GM12873 (cell line): Measurements from ENCODE around the gene RBM46.

Experiments used
- TF ChIP-seq, protein P1 (sequence below): IDR thresholded peaks from 2 replicates; pipeline ENCODE4 v1.5.1; 2012; ENCODE audit warnings: low read depth, mild to moderate bottlenecking, moderate library complexity, low read length, control low read depth; ENCODE audit not compliant: insufficient read depth; ENCODE audit errors: missing control alignments

Gene RBM46

DNA sequence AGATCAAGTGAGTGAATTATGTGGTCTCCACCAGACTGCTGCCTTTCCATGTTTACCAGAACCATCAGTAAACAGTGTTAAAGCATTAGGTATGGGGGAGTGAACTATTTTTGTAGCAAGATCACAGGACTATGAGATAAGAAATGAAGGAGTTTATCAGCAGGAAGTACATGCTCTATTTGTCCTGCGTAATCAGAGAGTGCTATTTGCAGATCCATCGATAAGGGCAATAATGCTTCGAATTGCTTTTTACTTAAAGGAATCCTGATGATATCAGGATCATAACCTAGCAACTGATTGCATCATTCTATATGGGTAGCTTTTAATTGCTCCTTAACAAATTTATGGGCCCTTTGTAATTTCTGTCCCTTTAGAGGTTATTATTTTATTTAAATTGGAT is 57.1 kb downstream of the RBM46 start:
- TF ChIP-seq, protein P1, sequence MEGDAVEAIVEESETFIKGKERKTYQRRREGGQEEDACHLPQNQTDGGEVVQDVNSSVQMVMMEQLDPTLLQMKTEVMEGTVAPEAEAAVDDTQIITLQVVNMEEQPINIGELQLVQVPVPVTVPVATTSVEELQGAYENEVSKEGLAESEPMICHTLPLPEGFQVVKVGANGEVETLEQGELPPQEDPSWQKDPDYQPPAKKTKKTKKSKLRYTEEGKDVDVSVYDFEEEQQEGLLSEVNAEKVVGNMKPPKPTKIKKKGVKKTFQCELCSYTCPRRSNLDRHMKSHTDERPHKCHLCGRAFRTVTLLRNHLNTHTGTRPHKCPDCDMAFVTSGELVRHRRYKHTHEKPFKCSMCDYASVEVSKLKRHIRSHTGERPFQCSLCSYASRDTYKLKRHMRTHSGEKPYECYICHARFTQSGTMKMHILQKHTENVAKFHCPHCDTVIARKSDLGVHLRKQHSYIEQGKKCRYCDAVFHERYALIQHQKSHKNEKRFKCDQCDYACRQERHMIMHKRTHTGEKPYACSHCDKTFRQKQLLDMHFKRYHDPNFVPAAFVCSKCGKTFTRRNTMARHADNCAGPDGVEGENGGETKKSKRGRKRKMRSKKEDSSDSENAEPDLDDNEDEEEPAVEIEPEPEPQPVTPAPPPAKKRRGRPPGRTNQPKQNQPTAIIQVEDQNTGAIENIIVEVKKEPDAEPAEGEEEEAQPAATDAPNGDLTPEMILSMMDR = no peak

DNA sequence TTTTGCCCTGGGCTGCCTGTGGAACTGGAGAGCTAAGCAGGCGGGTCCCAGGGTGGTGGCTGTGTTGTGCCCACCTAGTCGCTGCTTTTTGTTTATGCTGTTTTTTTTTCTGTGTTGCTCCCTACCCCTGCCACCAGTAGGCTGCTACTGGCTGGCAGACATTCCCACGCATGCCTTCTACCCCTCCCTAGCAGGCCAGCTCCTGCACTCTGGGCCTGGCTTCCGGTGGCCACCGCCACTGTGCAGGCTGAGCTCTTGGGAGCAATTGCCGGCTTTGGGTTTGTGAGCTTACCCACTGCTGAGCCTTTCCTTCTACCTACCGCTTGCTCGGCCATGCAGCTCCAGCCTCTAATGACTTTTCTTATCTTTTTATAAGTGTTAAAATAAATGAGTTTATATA is 57.6 kb downstream of the RBM46 start:
- TF ChIP-seq, protein P1 = no peak

DNA sequence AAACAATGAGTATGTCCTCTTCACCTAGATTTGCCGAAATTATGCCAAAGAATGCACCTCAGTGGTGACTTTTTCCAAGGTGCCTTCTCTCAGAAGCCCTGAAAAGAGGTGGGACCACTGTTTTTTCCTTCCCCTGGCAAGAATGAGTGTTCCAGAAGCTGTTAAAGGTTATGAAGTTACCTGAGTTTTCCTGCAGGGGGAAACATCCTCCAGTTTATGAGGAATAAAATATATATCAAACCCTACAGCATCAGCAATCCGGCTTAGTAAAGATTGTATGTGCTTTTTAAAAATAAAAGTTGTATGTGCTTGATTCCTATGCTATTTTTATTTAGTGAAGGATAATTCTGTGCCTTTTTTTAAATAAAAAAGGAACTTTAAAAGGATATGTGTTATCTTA is 73.3 kb downstream of the RBM46 start:
- TF ChIP-seq, protein P1 = no peak

DNA sequence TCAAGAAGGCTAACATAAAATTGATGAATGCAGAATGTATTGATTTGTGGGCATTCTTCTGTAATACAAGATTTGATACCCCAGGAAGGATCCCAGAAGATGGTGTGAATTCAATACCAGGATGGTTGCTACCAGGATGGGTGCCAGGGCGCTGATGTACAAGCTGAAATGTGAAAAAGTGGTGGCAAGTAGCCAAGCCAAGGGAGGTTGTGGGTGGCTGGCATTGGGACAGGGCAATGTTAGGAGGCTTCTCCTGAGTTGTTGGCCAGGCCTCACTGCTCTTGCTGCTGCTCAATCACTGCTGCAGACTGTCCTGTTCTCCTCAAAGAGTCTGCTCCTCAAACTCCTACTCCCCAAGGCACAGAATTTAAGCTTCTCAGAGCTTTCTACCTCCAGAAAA is 77.1 kb downstream of the RBM46 start:
- TF ChIP-seq, protein P1 = no peak

DNA sequence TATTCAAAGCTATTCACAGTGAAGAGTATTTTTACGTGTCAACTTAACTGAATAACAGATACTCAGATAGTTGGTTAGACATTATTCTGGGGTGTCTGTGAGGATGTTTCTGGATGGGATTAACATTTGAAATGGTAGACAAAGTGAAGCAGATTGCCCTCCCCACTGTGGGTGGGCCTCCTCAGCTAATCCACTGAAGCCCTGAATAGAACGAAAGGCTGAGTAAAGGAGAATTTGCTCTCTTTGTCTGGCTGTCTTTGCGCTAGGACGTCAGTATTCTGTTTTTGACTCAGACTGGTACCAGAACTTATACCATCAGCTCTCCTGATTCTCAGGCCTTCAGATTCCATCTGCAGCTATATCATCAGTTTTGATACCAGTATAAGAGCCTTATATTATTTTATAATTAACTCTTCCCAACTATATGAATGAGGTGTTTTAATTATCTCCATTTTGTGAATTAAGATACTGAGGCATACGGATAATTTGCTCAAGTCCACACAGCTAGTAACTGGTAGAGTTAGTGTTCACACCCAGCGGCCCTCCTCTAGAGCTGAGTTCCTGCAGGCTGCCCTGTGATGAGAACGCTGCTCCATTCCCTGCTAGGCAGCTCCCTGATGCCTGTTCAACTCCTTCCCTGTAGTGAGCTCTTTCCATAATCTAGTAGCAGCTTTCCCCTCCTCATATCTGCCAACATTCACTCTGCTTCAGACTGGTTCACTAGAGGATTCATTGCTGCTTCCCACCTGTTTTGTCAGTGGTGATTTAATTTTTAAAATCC is 87.5 kb downstream of the RBM46 start:
- TF ChIP-seq, protein P1 = no peak

DNA sequence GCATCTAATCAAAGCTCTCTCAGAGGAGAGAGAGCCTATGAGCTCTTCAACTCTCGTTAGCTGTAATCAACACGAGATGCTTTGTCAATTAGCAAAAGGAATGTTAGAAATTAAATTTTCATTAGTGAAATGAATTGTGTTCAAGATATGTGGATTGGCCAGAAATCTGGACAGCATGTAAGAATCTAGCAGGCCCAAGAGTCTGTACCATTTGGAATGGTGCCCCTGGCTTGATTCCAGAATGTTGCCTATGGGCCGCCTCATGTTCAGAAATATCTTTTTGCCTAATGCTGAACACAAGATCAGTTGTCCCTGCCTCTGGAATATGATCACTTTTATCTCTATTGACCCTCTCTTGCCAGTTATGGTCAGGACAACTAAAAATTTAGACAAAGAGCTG is 88.2 kb downstream of the RBM46 start:
- TF ChIP-seq, protein P1 = no peak

DNA sequence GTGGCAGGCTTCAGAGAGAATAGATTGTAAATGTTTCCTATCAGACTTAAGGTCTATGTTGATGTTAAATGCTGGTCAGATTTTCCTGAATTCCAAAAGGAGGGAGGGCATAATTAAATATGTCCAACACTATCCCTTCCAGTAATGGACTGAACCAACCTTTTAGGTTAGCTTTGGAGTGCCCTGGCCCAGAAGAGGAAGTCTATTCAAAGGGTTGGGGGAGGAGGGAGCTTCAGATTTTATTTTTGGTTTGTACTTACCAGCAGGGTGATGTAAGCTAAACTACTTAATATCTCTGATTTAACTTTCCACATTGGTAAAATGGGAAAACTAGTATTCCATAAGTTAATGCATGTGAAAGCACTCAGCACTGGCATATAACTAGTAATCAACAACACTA is 91.1 kb downstream of the RBM46 start:
- TF ChIP-seq, protein P1 = no peak
